GM20431 (cell line): ENCODE results near the gene CDCA4.
"Not testable (repeated sequence)": the region's sequence is repeated elsewhere in the genome, so short reads cannot be mapped to it uniquely, and the experiment has no call there.

Source experiments
- in situ Hi-C: fragments of 300-500 bp; cut with MseI, MboI; formaldehyde crosslinking; loops from one replicate; pipeline ENCODE4 v1.15.0; 2020; ENCODE audit warnings: low sequenced_read_pairs; ENCODE audit not compliant: unreplicated experiment

Gene CDCA4

DNA sequence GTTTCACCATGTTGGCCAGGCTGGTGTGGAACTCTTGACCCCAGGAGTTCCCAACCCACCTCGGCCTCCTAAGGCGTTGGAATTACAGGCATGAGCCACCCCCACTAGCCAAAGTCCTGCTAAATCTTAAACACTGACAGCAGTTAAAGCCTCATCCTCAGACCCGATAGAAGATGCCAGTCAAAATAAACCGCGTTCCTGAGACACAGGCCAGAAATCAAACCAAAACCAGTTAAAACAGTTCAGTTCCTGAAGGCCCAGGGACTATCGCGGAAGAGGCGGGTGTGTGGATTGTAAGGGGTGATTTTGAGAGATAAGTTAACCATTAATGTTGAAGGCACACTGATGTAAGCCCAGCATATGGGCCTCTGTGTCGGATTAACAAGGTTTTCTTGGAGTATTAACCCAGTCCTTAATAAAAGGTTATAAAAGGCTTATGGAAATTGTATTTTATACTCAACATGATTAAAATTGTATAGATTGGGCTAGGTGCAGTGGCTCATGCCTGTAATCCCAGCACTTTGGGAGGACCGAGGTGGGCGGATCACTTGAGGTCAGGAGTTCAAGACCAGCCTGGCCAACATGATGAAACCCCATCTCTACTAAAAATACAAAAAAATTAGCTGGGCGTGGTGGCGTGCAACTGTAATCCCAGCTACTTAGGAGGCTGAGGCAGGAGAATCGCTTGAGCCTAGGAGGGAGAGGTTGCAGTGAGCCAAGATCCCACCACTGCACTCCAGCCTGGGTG is 18.7 kb upstream of the CDCA4 start:
- in situ Hi-C loops = loop anchor here (10.0 kb wide), 1 partner anchor 65 kb away; the partner anchor contains the start of gene AHNAK2

DNA sequence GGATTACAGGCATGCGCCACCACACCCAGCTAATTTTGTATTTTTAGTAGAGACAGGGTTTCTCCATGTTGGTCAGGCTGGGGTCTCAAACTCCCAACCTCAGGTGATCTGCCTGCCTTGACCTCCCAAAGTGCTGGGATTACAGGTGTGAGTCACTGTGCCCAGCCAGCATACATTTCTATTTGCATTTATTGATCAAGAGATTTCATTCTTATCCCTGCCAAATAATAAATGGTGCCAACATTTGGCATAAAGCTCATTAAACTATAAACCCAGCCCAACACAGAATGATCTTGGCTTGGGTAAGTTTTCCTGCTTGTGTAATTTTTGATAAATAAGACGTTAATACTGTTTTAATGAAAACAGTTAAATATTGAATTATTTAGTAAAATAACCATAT is 14.7 kb upstream of the CDCA4 start:
- in situ Hi-C loops = not testable (repeated sequence)

DNA sequence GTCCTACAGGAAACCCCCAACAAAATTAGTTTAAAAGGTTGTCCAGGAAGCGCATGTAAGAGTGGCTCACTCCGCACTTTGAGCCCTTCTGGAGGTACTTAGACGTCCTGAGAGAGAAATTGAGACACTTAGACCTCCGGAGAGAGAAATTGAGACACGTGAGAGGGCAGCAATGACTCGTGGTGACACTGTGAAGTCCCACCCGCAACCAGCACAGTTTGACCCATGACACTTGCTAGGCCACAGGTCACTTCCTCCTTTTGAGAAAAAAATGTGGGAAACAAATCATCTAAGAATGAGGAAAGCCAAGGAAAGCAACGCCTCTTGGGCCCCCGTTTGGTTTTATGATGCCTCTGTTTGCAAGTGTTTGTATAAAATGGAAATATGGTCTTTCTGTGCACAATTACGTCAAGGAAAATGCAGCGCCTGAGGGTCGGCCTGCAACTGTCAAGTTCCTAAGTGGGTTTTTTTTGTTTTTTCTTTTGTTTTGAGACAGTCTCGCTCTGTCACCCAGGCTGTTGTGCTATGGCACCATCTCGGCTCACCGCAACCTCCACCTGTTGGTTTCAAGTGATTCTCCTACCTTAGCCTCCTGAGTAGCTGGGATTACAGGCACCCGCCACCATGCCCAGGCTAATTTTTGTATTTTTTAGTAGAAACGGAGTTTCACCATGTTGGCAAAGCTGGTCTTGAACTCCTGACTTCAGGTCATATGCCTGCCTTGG is 13.6 kb upstream of the CDCA4 start:
- in situ Hi-C loops = no loop called here

DNA sequence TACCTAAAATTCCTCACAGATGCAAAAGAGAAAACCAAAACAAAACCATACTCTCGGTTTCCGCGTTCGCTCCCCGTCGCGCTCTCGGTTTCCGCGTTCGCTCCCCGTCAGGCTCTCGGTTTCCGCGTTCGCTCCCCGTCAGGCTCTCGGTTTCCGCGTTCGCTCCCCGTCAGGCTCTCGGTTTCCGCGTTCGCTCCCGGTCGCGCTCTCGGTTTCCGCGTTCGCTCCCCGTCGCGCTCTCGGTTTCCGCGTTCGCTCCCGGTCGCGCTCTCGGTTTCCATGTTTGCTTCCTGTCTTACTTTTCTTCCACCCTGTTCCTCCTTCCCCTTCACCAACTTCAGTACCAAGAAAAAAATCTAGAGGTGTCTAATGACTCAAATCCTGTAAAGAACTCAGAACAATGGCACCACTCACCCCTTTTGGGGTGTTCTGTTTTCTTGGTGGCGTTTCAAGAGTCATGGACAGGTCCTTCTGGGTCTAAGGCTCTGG is 12.6 kb upstream of the CDCA4 start:
- in situ Hi-C loops = not testable (repeated sequence)

DNA sequence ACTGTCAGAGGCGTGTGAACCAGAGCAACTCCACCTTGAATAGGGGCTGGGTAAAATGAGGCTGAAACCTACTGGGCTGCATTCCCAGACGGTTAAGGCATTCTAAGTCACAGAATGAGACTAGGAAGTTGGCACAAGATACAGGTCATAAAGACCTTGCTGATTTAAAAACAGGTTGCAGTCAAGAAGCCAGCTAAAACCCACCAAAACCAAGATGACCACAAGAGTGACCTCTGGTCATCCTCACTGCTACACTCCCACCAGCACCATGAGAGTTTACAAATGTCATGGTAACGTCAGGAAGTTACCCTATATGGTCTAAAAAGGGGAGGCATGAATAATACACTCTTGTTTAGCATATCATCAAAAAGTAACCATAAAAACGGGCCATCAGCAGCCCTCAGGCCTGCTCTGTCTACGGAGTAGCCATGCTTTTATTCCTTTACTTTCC is 11.6 kb upstream of the CDCA4 start:
- in situ Hi-C loops = not testable (repeated sequence)

DNA sequence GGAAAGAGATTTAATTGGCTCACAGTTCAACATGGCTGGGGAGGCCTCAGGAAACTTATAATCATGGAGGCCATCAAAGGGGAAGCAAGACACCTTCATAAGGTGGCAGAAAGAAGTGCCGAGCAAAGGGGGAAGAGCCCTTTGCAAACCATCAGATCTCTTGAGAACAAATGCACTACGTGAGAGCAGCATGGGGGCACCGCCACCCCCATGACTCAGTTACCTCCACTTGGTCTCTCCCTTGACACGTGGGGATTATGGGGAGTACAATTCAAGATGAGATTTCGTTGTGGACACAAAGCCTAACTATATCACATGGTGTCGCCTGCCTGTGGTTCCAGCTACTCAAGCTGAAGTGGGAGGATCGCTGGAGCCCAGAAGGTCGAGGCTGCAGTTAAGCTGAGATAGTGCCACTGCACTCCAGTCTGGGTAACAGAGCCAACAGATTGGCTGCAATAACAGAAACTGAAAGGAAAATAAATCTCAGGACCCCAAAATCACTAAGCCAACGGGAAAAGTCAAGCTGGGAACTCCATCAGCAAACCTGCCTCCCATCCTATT is 10.0 kb upstream of the CDCA4 start:
- in situ Hi-C loops = no loop called here

DNA sequence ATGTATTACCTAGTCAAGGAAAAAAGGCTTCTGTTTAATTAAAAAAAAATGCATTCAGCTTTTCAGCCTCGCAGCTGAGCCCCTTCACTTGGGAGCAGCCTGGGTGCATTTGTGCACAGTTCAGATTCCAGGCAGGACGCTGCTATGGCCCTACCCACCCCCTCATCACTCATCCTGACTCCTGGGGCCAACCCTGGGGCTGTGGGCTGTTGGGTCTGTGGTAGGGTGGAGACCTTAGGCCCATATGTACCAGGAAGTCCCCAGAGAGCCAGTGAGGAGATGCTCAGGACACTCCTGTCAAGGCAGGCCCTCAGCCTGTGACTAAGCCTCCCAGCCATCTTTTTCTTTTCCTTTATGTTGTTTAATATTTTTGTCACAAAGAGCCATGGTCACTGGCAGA is 9.3 kb upstream of the CDCA4 start:
- in situ Hi-C loops = no loop called here

DNA sequence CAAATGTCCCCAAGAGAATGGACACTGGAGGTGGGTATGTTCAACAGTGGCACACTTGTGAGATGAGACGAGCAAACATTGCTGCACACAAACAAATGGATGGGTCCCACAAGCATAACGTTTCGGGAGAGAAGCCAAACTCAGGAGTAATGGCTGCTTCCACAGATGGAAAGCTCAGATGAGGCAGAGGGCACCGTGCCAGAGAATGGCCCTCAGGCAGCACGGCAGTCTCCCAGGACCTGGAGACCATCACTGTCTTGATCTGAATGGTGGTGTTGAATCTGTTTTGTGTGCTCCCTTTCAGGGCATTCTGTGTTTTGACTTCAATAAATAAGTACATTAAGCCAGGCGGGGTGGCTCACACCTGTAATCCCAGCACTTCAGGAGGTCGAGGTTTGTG is 8.5 kb upstream of the CDCA4 start:
- in situ Hi-C loops = no loop called here

DNA sequence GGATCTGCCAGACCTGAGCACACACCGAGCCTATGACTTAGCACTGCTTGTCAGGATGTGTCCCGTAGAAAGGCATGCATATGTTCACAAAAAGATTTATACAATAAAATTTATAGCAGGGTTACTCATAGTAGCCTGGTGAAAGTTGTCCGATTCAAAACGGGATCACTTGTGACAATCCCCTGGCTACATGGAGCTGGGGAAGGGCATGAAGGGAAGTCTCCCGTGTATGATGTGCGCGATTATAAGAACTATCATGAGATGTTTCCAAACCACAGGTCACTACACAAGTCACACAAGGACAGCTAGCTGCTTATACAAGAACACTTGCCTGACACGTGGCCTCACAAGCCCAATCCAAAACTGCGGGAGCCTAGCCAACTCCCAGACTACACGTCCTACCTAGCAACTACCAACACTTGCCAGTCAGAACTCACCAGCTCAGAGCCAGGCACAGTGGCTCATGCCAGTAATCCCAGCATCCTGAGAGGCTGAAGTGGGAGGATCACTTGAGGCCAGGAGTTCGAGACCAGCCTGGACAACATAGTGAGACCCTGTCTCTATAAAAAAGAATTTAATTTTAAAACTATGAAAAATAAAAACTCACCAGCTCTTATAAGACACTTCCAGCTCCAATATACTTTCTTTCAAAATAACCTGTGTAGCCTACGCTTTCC is 7.5 kb upstream of the CDCA4 start:
- in situ Hi-C loops = no loop called here

DNA sequence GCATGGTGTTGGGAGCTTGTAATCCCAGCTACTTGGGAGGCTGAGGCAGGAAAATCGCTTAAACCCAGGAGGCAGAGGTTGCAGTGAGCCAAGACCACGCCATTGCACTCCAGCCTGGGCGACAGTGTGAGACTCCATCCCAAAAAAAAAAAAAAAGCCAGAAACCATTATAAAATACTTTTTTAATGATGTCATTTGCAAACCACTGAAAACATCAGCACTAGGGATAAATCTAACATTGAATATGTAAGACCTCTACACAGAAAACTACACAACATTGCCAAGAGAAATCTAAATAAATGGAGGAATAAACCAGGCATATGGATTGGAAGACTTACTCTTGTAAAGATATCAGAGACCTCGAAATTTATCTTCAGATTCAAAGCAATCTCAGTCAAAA is 6.8 kb upstream of the CDCA4 start:
- in situ Hi-C loops = not testable (repeated sequence)

DNA sequence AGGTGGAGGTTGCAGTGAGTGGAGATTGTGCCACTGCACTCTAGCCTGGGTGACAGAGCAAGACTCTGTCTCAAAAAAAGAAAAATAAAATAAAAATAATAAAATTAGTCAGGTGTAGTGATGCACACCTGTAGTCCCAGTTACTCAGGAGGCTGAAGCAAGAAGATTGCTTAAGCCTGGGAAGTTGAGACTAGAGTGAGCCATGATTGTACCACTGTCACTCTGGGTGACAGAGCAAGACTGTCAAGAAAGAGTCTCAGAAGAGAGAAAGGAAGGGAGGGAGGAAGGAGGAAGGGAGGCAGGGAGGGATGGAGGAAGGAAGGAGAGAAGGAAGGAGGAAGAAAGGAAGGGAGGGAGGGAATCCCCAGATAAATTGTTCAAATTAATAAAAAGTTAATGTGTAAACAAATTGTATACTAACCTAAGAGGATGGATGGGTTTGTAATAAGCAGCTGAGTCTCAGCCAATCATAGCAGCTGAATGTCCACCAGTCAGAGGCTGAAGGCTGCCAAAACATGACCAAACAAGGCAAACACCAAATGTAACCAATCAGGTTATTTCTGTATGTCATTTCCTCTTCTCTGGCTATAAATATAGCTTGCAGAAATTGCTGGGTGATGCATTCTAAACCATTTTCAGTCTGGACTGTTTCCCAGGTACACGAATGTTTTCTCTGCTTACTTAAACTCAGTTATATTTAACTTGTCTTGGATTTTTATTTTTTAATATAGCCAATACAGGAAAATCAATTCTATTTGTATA is 6.1 kb upstream of the CDCA4 start:
- in situ Hi-C loops = no loop called here

DNA sequence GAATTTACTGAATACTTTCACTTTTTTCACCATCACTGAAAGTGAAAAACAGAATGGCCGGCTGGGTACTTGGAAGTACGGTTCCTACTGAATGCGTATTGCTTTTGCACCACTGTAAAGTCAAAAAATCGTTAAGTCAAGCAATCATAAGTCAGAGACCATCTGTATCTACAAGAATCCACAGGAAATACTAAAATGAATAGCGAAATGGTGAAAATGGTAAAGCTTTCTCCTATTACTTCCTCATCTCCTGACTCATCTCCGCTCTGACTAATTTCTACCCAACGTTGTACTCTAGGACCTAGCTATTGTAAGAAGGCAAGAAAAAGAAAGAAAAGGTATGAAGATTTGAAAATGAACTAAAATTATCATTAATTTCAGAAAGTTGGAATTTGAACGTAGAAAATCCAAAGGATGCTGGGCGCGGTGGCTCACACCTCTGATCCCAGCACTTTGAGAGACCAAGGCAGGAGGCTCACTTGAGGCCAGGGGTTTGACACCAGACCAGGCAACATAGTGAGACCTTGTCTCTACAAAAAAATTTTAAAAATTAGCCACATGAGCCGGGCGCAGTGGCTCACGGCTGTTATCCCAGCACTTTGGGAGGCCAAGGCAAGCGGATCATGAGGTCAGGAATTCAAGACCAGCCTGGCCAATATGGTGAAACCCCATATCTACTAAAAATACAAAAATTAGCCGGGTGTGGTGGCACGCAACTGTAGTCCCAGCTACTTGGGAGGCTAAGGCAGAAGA is 5.3 kb upstream of the CDCA4 start:
- in situ Hi-C loops = no loop called here

DNA sequence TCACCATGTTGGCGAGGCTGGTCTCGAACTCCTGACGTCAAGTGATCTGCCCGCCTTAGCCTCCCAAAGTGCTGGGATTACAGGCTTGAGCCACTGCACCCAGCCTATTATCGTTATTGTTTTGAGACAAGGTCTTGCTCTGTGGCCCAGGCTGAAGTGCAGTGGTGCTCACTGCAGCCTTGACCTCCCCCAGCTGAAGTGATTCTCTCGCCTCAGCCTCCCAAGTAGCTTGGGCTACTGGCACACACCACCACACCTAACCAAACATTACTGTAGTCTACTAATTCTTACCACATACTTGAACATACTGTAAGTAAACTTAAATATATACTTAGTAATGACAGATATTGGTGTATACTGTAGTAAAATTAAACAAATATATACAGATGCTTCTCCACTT is 4.5 kb upstream of the CDCA4 start:
- in situ Hi-C loops = no loop called here

DNA sequence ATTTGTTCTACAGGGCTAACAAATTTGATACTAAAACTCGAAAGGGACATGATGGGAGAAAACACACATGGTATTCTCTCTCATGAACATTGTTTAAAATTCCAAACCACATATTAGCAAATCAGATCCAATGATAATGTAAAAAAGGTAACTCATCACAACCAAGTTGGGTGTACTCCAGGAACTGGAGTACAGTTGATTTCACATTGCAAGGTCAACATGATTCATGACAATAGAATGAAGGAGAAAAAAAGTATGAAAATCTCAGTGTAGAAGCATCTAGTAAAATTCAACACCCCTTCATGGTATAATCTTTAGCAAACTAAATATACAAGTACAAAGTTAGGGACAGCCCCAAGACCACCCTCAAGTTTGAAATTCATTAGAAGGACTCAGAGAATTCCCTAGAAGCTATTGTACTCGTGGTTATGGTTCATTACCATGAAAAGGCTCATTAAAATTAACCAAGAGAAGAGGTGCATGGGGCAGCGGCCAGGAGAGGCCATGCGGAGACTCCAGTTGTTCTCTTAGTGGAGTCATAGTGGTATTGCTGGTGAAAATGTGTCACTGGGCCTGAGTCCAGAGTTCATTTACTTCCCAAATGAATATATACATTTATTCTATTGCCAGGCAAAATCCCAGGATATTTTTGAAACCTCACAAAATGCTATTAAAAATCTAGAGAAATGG is 3.1 kb upstream of the CDCA4 start:
- in situ Hi-C loops = no loop called here

DNA sequence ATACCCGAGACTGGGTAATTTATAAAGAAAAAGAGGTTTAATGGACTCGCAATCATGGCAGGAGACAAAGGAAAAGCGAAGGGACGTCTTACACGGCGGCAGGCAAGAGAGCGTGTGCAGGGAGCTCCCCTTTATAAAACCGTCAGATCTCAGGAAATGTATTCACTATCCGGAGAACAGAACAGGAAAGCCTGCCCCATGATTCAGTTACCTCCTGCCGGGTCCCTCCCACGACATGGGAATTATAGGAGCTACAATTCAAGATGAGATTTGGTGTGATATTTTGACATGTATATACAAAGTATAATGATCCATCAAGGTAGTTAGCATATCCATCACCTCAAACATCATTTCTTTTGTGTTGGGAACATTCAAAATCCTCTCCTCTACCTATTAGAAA is 2.3 kb upstream of the CDCA4 start:
- in situ Hi-C loops = no loop called here

DNA sequence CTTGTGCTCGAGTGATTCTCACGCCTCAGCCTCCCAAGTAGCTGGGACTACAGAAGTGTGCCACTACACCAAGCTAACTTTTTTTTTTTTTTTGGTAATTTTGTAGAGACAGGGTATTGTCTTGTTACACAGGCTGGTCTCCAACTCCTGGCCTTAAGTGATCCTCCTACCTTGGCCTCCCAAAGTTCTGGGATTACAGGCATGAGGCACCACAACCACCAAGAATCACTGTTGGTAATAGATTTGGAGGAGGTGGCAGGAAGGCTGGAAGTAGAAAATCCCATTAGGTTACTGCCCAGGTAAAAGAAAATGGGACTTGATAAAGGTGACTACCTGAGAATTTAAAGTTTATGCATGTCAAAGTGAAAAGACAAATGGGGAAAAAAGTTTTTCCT is 1.4 kb upstream of the CDCA4 start:
- in situ Hi-C loops = no loop called here

DNA sequence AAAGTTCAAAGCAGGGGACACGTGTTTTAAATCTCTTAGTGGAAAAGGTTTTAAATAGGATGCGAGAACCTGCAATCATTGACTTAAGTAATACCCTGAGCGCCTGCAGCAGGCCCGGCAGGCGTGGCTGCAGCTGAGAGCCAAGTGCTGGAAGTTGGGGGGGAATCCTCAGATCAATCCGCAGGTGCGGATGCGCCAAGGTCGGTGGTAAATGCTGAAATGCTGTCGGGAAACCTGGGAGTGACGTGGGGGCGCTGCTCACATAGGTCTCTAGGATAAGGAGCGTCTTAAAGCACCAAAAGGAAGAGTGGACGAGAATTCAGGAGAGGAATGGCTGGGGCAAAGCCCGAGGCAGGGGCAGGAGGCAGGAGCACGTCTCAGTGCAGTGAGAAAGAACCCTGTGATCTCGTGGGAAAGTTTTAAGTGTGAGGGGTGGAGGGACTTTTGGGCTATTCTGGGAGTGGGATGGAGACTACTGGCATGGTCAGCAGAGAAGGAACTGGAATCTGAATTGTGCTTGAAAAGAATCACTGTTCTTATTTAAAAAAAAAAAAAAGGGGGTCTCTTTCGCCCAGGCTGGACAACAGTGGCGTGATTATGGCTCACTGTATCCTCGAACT is 883 bp upstream of the CDCA4 start:
- in situ Hi-C loops = no loop called here
